ENCODE measurements around the gene NEK5. TPM values are rescaled to one million over a fixed set of nuclear protein-coding genes. Genes with fewer than 3 reads are reported as not detected.

NEK5 gene
- total and polyA plus RNA-seq, 2 experiments from 2014 or later: 0.73 to 1.3 TPM

DNA sequence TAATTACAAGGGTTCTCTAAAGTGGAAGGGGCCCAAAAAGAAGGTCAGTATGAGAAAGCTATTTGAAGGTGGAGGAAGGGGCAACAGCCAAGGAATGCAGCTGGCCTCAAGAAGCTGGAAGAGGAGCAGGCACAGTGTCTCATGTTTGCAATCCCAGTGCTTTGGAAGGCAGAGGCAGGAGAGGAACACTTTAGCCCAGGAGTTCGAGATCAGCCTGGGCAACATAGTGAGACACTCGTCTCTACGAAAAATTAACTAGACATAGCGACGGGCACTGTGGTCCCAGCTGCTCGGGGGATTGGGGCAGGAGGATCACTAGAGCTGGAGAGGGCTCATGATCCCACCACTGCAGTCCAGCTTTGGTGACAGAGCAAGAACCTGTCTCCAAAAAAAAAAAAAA is 31.2 kb upstream of the NEK5 start:
- H3F3A ChIP-seq (replicated peaks; ENCODE audit: low read depth): no peaks in the 10 kb centered on the region
- TF ChIP-seq POLR2AphosphoS5 (IDR thresholded peaks at IDR 0.05; ENCODE audit: low read depth): no peak
- TF ChIP-seq EZH2 (IDR thresholded peaks at IDR 0.05; ENCODE audit: low read depth, unreplicated experiment): no peak
- no peak for TF ChIP-seq JUNB (IDR thresholded peaks at IDR 0.05; ENCODE audit: unreplicated experiment)
- TF ChIP-seq, protein P1, sequence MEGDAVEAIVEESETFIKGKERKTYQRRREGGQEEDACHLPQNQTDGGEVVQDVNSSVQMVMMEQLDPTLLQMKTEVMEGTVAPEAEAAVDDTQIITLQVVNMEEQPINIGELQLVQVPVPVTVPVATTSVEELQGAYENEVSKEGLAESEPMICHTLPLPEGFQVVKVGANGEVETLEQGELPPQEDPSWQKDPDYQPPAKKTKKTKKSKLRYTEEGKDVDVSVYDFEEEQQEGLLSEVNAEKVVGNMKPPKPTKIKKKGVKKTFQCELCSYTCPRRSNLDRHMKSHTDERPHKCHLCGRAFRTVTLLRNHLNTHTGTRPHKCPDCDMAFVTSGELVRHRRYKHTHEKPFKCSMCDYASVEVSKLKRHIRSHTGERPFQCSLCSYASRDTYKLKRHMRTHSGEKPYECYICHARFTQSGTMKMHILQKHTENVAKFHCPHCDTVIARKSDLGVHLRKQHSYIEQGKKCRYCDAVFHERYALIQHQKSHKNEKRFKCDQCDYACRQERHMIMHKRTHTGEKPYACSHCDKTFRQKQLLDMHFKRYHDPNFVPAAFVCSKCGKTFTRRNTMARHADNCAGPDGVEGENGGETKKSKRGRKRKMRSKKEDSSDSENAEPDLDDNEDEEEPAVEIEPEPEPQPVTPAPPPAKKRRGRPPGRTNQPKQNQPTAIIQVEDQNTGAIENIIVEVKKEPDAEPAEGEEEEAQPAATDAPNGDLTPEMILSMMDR (conservative IDR thresholded peaks at IDR 0.05; ENCODE audit: low read depth in 2 of 2): no peak
- TF ChIP-seq CREB1 (CRISPR knock-in tag; IDR thresholded peaks at IDR 0.05; ENCODE audit: low read depth): no peak
- TF ChIP-seq, protein P2, sequence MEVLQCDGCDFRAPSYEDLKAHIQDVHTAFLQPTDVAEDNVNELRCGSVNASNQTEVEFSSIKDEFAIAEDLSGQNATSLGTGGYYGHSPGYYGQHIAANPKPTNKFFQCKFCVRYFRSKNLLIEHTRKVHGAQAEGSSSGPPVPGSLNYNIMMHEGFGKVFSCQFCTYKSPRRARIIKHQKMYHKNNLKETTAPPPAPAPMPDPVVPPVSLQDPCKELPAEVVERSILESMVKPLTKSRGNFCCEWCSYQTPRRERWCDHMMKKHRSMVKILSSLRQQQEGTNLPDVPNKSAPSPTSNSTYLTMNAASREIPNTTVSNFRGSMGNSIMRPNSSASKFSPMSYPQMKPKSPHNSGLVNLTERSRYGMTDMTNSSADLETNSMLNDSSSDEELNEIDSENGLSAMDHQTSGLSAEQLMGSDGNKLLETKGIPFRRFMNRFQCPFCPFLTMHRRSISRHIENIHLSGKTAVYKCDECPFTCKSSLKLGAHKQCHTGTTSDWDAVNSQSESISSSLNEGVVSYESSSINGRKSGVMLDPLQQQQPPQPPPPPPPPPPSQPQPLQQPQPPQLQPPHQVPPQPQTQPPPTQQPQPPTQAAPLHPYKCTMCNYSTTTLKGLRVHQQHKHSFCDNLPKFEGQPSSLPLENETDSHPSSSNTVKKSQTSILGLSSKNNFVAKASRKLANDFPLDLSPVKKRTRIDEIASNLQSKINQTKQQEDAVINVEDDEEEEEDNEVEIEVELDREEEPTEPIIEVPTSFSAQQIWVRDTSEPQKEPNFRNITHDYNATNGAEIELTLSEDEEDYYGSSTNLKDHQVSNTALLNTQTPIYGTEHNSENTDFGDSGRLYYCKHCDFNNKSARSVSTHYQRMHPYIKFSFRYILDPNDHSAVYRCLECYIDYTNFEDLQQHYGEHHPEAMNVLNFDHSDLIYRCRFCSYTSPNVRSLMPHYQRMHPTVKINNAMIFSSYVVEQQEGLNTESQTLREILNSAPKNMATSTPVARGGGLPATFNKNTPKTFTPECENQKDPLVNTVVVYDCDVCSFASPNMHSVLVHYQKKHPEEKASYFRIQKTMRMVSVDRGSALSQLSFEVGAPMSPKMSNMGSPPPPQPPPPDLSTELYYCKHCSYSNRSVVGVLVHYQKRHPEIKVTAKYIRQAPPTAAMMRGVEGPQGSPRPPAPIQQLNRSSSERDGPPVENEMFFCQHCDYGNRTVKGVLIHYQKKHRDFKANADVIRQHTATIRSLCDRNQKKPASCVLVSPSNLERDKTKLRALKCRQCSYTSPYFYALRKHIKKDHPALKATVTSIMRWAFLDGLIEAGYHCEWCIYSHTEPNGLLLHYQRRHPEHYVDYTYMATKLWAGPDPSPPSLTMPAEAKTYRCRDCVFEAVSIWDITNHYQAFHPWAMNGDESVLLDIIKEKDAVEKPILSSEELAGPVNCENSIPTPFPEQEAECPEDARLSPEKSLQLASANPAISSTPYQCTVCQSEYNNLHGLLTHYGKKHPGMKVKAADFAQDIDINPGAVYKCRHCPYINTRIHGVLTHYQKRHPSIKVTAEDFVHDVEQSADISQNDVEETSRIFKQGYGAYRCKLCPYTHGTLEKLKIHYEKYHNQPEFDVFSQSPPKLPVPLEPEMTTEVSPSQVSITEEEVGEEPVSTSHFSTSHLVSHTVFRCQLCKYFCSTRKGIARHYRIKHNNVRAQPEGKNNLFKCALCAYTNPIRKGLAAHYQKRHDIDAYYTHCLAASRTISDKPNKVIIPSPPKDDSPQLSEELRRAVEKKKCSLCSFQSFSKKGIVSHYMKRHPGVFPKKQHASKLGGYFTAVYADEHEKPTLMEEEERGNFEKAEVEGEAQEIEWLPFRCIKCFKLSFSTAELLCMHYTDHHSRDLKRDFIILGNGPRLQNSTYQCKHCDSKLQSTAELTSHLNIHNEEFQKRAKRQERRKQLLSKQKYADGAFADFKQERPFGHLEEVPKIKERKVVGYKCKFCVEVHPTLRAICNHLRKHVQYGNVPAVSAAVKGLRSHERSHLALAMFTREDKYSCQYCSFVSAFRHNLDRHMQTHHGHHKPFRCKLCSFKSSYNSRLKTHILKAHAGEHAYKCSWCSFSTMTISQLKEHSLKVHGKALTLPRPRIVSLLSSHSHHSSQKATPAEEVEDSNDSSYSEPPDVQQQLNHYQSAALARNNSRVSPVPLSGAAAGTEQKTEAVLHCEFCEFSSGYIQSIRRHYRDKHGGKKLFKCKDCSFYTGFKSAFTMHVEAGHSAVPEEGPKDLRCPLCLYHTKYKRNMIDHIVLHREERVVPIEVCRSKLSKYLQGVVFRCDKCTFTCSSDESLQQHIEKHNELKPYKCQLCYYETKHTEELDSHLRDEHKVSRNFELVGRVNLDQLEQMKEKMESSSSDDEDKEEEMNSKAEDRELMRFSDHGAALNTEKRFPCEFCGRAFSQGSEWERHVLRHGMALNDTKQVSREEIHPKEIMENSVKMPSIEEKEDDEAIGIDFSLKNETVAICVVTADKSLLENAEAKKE (CRISPR knock-in tag; IDR thresholded peaks at IDR 0.05): no peak
- no peak for TF ChIP-seq NANOG (IDR thresholded peaks at IDR 0.05; ENCODE audit: borderline replicate concordance)
- TF ChIP-seq ZNF114 (CRISPR knock-in tag; IDR thresholded peaks at IDR 0.05): no peak
- no peak for TF ChIP-seq STAT1 (IDR thresholded peaks at IDR 0.05; ENCODE audit: unreplicated experiment)
- TF ChIP-seq, protein P3, sequence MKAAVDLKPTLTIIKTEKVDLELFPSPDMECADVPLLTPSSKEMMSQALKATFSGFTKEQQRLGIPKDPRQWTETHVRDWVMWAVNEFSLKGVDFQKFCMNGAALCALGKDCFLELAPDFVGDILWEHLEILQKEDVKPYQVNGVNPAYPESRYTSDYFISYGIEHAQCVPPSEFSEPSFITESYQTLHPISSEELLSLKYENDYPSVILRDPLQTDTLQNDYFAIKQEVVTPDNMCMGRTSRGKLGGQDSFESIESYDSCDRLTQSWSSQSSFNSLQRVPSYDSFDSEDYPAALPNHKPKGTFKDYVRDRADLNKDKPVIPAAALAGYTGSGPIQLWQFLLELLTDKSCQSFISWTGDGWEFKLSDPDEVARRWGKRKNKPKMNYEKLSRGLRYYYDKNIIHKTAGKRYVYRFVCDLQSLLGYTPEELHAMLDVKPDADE (IDR thresholded peaks at IDR 0.05): no peak
- TF ChIP-seq EZH2phosphoT487 (IDR thresholded peaks at IDR 0.05; ENCODE audit: unreplicated experiment): no peak
- TF ChIP-seq ZNF331 (CRISPR knock-in tag; IDR thresholded peaks at IDR 0.05; ENCODE audit: low read depth): no peak
- TF ChIP-seq, protein P4, sequence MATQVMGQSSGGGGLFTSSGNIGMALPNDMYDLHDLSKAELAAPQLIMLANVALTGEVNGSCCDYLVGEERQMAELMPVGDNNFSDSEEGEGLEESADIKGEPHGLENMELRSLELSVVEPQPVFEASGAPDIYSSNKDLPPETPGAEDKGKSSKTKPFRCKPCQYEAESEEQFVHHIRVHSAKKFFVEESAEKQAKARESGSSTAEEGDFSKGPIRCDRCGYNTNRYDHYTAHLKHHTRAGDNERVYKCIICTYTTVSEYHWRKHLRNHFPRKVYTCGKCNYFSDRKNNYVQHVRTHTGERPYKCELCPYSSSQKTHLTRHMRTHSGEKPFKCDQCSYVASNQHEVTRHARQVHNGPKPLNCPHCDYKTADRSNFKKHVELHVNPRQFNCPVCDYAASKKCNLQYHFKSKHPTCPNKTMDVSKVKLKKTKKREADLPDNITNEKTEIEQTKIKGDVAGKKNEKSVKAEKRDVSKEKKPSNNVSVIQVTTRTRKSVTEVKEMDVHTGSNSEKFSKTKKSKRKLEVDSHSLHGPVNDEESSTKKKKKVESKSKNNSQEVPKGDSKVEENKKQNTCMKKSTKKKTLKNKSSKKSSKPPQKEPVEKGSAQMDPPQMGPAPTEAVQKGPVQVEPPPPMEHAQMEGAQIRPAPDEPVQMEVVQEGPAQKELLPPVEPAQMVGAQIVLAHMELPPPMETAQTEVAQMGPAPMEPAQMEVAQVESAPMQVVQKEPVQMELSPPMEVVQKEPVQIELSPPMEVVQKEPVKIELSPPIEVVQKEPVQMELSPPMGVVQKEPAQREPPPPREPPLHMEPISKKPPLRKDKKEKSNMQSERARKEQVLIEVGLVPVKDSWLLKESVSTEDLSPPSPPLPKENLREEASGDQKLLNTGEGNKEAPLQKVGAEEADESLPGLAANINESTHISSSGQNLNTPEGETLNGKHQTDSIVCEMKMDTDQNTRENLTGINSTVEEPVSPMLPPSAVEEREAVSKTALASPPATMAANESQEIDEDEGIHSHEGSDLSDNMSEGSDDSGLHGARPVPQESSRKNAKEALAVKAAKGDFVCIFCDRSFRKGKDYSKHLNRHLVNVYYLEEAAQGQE (IDR thresholded peaks at IDR 0.05; ENCODE audit: unreplicated experiment): no peak
- ATAC-seq (no peak), DNase-seq (ENCODE audit: low spot score) (no peak)
- no peaks in the 10 kb centered on the region for H4K20me1 ChIP-seq (replicated peaks; ENCODE audit: insufficient read depth)
- H3K36me3 ChIP-seq (ENCODE audit: insufficient read depth): no peaks in the 10 kb centered on the region
- Mint-ChIP-seq H3K36me3 (ENCODE audit: low read depth) (peaks cover 5% of the 10 kb centered on the region), H3K4me1 (peaks cover 31% of the 10 kb centered on the region), H3K9me3 (peaks cover 6% of the 10 kb centered on the region), H3K27ac (no peak overlapping the region), H3K4me3 (peak overlapping the region; percentile 88), H3K27me3 (ENCODE audit: insufficient read depth, low read depth, poor library complexity) (peaks cover 9% of the 10 kb centered on the region)
- H3K4me3 ChIP-seq: peak overlapping the region; percentile 86; the same call in 1 of the 2 replicates
- peaks cover 7% of the 10 kb centered on the region for H3K27me3 ChIP-seq (ENCODE audit: insufficient read depth)
- peaks cover 29% of the 10 kb centered on the region for H3K4me1 ChIP-seq (ENCODE audit: insufficient read depth)
- H3K79me2 ChIP-seq (replicated peaks; ENCODE audit: insufficient read depth): peaks cover 3% of the 10 kb centered on the region; the same call in 1 of the 2 replicates
- peak overlapping the region; percentile 90; the same call in 1 of the 2 replicates for H3K4me2 ChIP-seq
- H3K27ac ChIP-seq (ENCODE audit: low read depth): no peak overlapping the region
- H3K9me2 ChIP-seq (ENCODE audit: insufficient read depth): no peaks in the 10 kb centered on the region
- H2AFZ ChIP-seq: peak overlapping the region; percentile 98

All from GM23338 (cell line).